Stimulated activated CD8-positive, alpha-beta memory T cell treated with anti-CD3 and anti-CD28 coated beads, Interleukin-4, amount 100 ng/mL, for 24 hours (primary cell): ENCODE data around the gene SAA4.
"Not testable (repeated sequence)": the region's sequence is repeated elsewhere in the genome, so short reads cannot be mapped to it uniquely, and the experiment has no call there.

Experiments
- DNase-seq: peaks from one replicate; pipeline ENCODE4 v3.0.0-alpha.2; 2020; ENCODE audit warnings: low read depth

SAA4 gene, protein sequence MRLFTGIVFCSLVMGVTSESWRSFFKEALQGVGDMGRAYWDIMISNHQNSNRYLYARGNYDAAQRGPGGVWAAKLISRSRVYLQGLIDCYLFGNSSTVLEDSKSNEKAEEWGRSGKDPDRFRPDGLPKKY

DNA sequence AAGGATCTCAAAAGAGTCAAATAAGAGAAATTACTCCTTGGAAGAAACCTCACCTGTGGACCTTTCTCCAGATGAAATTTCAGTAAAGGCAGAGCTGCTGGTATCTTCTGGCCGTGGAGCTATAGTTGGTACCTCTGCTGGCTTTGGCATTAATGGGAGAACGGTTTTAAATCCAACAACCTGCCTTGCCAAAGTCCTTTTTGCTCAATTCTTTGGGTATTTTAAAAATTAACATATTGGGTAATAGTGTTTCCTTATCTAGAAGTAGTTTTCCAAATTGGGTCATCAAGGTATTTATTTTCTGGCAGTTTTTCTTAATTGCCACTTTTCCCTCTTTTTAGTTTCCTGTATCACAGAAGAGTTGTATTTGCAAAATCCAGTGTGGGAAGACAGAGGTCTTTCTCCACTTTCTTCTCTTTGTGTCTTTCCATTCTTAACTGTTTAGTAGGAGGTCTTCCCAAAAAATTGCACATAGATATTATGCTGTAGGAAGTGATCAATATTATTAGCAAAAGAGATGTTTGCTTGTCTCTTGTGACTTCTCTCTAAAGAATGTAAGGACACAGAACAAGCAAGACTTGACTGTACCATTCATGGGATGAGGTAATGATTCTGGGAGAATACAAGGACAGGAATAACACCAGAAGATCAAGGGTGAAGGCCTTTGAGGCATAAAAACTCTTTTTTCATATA, at the start of gene SAA4:
Gene SAA4, minus strand, starts transcription at position 139 of the 693 bp plus-strand sequence. CDS start 876 bp downstream, outside the sequence.
- no peak for DNase-seq

DNA sequence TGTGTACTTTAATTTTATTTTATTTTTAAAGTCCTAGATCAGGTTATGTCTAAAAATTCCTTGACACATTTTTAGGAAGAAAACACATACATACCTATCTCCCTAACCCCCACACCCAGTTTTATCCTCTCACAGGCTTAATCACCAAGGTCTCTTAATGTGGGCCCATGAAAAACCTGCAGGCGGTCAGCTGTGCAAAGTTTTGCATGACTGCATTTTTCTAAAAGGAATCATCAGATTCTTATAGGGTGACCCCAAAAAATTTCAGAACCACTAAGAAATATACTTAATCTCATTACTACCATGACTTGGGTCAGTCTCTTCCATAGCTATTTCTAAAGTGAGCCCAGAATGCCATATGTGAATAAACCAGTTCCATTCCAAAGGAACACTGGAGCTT, 49.2 kb upstream of the SAA4 start:
- no peak for DNase-seq

DNA sequence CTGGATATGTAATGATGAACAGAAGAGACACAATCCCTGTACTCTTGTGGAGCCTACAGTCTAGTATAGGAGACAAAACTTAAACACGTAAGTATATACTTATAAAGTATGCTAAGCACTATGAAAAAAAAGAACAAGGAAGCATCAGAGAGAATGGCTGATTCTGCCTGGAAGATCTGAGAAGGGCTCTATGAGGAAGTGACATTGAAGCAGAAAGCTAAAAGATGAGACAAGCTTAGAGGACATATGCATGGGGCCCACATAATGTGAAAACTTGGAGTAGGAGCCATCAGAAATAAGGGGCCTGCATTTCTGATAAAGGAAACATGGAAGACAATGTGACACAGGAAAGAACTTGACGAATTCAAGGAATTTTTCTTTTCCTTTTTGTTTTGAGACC, 46.0 kb upstream of the SAA4 start:
- DNase-seq = no peak

DNA sequence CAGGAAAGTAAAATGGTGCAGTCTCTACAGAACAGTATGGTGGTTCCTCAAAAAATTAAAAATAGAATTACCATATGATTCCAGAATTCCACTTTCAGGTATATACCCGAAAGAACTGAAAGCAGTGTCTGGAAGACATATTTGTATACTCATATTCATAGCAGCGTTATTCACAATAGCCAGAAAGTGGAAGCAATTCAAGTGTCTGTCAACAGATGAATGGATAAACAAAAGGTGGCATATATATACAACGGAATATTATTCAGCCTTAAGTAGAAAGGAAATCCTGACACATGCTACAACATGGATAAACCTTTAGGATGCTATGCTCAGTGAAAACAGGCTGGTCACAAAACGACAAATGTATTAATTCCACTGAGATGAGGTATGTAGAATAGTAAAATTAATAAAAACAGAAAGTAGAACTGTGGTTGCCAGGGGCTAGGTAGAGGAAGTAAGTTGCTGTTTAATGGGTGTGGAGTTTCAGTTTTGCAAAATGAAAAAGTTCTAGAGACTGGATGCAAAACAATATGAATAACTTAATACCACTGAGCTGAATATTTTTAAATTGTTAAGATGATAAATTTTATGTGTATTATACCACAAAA, 43.9 kb upstream of the SAA4 start:
- no peak for DNase-seq

DNA sequence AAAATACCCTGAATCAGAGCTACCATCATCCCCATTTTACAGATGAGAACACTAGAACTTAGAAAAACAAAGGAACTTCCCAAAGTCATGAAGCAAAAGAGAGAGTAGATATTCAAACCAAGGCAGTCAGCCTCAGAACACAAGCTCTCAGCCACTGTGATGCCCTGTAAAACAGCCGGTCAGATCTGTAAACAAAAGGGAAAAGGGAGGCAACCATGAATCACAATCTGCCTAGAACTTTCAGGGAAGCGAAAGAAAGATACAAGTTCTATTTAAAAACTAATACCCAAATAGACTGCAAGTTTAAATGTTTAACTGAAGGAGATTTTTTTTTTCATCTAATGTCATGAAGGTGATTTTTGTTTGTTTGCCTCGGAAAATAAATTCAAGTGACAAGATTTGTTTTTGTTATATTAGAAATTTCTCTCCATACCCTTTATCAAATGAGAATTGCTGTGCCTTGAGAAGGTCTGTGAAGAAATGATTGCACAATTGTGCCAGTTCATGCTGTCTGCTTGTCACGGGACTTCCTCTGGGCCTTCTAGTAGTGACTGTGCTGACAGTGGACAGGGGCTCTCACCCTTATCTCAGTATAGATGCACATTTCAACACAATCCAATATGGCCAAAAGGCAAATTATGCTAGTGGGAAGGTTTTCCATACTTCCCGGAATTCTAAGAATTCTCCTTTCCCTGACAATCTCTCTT, 41.1 kb upstream of the SAA4 start:
- DNase-seq = no peak

DNA sequence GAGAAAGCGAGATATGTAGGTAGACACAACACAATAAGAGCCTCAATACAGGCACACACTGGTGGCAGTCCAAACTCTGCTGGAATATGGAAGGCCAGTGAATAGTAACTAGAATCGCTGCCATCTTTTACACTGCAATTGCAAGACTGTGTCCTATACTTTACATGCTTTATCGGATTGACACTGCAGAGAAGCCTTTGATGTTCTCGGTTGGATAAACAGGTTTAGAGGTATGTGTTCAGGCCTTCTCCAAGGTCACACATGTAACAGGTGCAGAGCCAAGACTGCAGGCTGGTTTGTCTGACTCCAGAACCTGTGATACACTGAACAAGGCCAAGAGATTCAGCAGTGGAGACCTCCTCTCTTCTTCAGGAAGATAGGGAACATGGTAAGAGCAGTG, 34.6 kb upstream of the SAA4 start:
- DNase-seq = no peak

DNA sequence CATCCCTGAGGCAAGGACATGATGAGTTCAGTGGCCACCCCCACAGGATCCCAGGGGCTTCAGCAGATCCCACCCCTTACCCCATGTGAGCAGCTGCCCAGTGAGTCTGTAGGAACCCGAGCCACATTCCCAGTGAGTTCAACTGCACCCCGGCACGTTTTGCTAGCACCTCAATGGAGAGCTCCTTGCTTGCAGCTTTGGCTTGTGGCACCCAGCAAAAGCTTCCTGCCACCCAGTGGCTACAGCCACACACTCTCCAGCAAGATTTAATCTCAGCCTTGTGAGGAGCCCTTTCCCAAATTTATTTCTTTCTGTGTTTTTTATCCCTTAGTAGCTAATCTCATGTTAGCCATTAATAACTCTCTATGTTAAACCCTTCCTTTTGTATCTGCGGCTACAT, 33.5 kb upstream of the SAA4 start:
- no peak for DNase-seq

DNA sequence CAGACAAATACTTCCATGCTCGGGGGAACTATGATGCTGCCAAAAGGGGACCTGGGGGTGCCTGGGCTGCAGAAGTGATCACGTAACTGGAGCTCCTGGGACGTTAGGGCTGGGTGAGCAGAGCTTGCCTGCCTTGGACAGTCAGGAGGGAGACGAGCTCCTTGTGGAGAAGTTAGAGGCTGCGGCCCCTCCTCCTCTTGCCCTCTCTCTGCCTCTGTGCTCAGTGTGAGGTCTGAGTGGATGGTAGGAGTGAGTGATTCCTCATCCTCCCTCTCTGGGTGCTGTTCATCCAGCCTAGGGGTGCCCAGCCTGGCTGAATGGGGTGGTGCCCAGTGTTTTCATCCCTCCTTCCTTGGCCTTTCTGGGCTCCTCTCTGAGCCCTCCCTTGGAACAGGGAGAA, 32.6 kb upstream of the SAA4 start:
- DNase-seq = not testable (repeated sequence)

DNA sequence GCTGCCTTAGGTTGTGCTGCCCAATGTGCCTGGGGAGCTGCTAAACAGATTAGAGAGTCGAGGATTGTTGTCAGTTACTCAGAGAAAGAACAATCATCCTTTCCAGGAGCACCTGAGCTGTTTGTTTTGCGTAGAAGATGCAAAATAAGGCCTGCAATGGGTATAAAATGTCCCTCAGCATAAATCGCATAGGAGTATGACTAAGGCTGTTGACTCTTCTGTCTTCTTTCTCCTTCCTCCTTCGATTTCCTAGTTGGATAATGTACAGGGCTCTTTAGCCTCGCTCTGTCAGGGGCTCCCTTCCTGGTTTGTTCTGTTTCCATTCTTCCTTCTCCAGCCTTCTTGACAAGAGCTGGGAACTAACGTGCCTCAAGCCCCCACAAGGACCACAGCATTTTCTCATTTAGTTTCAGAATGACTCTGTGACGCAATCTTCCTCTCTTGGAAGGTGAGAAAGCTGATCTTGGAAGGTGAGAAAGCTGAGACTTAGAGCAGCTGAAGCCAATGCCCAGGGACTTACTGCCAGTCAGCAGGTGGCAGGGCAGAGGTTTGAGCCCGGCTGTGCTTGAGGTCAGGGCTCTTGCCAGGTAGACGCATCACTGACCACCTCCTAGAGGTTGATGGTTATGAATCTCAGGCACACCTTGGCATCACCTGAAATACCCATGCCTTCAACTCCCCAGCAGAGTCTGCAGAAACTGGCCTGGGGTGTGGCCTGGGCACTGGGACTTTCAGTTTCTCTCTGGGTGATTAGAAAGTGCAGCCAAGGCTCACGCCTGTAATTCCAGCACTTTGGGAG, 30.9 kb upstream of the SAA4 start:
- DNase-seq = not testable (repeated sequence)

DNA sequence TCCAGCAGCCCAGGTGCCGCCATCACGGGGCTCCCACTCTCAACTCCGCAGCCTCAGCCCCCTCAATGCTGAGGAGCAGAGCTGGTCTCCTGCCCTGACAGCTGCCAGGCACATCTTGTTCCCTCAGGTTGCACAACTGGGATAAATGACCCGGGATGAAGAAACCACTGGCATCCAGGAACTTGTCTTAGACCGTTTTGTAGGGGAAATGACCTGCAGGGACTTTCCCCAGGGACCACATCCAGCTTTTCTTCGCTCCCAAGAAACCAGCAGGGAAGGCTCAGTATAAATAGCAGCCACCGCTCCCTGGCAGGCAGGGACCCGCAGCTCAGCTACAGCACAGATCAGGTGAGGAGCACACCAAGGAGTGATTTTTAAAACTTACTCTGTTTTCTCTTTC, 29.3 kb upstream of the SAA4 start, which contains the start of gene SAA1:
Gene SAA1, plus strand, starts transcription at position 316 of the 400 bp plus-strand sequence. CDS start 624 bp downstream, outside the sequence.
- DNase-seq = no peak

DNA sequence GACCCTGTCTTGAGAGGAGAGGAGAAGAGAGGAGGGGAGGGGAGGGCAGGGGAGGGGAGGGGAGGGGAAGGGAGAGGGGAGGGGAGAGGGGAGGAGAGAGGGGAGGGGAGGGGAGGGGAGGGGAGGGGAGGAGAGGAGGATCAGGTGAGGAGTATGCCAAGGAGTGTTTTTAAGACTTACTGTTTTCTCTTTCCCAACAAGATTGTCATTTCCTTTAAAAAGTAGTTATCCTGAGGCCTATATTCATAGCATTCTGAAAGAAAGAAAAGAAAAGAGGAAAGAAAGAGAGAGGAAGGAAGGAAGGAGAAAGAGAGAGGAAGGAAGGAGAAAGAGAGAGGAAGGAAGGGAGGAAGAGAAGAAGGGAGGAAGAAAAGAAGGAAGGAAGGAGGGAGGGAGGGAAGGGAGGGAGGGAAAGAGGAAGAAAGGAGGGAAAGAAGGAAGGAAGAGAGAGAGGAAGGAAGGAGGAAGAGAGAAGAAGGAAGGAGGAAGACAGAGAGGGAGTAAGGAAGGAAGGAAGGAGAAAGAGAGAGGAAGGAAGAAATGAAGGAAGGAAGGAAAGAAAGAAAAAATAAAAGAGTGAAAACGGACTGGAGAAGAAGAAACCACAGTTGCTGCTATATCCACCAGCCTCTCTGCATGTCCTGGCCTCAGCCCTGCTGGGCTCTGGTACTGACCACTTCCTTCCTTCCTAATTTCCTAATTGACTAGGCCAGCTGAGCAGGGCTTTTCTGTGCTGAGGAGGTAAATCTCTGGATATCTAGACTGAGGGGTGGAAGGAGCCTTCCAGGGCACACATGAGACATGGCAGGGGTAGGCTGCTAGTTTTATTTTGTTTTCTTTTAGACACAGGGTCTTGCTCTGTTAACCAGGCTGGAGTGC, 28.3 kb upstream of the SAA4 start:
- no peak for DNase-seq

DNA sequence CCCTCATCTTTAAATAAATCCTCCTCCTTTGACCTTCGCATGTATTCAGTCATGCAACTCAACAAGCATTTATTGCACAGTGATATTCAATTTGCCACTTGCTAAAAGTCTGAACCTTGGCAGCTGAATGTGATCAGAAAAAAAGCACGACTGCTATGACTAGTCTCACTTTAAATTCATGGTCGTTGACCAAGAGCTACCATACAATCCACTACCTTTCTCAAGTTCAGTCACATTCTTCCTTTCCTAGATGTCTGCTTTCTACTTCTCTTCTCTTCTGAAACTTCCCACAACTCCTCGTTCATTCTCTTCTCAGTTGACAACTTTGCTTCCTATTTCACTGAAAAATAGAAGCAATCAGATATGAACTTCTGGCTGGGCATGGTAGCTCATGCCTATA, 27.4 kb upstream of the SAA4 start:
- no peak for DNase-seq

DNA sequence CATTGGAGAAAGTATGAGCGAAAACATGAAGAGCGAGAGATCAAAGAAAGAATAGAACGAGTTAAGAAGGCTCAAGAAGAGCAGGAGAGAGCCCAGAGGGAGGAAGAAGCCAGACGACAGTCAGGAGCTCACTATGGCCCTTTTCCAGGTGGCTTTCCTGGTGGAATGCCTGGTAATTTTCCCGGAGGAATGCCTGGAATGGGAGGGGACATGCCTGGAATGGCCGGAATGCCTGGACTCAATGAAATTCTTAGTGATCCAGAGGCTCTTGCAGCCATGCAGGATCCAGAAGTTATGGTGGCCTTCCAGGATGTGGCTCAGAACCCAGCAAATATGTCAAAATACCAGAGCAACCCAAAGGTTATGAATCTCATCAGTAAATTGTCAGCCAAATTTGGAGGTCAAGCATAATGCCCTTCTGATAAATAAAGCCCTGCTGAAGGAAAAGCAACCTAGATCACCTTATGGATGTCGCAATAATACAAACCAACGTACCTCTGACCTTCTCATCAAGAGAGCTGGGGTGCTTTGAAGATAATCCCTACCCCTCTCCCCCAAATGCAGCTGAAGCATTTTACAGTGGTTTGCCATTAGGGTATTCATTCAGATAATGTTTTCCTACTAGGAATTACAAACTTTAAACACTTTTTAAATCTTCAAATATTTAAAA, 26.2 kb upstream of the SAA4 start:
- not testable (repeated sequence) for DNase-seq

DNA sequence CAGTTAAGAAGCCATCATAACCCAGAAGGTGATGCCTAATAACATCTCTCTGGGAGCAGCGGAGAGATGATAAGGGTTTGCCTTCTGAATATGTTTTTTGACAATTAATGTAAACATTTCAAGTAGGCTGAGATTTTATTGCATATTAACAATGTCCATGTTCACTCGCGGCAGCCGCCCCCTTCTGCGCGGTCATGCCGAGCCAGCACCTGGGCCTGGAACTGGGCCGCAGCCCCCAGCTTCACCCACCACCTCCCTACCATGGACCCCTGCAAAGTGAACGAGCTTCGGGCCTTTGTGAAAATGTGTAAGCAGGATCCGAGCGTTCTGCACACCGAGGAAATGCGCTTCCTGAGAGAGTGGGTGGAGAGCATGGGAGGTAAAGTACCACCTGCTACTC, 25.1 kb upstream of the SAA4 start:
- no peak for DNase-seq

DNA sequence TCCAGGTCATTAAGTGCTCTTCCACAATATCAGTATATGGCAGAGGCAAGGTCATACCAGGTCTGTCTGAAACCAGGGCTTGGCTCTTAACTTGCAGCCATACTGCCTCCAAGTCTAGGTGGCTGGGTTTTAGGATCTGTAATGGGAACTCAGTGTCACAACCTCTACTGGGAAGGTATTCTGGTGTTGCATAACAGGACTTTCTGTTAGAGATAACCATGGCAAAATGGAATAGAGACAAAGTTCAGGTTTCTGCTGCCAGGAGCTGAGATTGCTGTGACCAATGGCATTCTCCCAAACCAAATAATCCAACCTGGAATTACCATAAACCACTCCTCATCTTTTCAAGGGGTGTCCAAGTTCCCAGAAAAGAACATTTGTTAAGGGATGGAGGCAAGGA, 22.7 kb upstream of the SAA4 start:
- no peak for DNase-seq

DNA sequence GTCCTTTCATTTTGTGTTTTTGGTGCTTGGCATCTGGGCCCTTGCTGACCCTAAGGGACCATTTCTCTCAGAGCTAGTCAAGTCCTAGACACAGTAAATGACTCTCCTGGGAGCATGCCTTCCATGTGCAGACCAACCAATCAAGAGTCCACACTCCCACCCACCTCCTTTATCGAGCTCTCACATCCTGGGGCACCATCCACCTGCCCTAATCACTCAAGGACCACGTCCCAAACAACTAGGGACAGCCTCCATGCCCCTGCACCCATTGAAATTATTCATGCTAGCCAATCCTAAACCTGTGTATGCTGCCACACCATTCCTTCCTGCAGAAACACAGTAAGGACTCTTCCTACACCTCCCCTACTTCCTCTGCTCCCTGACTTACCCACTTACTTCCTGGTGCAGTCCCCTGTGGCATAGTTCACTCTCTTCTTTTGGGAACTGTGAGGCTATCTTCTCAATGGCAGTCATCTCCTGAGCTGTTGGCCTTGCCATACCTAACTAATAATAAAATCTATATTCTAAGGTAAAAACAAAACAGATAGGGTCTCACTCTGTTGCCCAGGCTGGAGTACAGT, 18.3 kb upstream of the SAA4 start:
- DNase-seq = no peak

DNA sequence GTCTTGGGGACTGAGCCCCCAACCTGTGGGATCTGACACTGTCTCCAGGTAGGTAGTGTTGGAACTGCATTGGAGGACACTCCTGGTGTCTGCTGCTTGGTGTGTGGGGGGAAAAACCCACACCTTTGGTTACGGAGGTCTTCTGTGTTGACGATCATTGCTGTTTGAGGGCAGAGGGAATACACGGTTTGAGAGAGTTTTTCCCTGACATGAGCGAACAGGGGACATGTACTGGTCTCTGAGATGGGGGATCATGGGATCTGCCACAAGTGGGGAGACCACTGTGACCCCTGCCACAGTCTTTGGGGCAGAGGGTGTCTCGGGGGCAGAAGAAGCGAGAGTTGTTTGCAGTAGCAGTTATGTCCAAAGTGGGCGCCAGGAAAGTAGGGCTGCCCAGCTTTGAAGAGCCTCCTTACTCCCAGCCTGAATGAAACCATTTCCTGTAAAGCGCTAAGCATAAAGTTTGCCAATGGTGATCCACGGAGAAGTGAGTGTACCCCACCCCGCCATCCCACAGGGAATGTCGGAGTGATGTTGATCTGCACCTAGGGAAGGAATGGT, 17.3 kb upstream of the SAA4 start:
- no peak for DNase-seq

DNA sequence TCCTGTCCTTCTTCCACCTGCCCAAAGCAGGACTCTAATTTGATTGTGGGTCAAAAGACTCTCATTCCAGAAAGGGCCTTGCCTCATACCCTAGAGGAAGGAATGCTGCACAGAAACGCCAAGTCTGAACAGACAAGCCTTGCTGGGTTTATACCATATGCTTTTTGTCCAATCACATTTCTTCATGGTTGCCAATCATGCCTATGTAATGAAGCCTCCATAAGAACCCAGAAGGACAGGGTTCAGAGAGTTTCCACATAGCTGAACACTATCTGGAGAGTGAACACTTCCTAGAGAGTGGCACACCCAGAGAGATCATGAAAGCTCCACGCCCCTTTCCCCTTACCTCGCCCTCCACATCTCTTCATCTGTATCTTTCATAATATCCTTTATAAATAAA, 16.6 kb upstream of the SAA4 start:
- no peak for DNase-seq

DNA sequence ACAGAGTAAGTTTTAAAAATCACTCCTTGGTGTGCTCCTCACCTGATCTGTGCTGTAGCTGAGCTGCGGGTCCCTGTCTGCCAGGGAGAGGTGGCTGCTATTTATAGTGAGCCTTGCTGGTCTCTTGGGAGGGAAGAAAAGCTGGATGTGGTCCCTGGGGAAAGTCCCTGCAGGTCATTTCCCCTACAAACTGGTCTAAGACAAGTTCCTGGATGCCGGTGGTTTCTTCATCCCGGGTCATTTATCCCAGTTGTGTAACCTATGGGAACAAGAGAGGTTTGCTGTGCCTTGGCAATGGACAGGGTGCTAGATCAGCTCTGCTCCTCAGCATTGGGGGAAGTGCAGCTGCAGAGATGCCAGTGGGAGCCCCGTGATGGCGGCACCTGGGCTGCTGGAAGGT, 12.0 kb upstream of the SAA4 start, which contains the start of gene SAA2:
Gene SAA2, minus strand, starts transcription at position 108 of the 400 bp plus-strand sequence. CDS start 657 bp downstream, outside the sequence.
- no peak for DNase-seq

DNA sequence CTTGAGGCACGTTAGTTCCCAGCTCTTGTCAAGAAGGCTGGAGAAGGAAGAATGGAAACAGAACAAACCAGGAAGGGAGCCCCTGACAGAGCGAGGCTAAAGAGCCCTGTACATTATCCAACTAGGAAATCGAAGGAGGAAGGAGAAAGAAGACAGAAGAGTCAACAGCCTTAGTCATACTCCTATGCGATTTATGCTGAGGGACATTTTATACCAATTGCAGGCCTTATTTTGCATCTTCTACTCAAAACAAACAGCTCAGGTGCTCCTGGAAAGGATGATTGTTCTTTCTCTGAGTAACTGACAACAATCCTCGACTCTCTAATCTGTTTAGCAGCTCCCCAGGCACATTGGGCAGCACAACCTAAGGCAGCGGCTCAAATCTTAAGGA, 10.6 kb upstream of the SAA4 start:
- not testable (repeated sequence) for DNase-seq
